Loucy (cell line): Measurements from ENCODE around the gene TTC7B.

ENCODE experiments used
- H2AFZ ChIP-seq: fragments of 200-600 bp; sonication (generic); 2 replicates; pipeline ENCODE4 v1.6.0; 2016; ENCODE audit warnings: antibody characterized with exemption, mild to moderate bottlenecking, low read length, moderate library complexity
- H3F3A ChIP-seq: fragments of 200-600 bp; 2 replicates; pipeline ENCODE4 v1.6.0; 2016; ENCODE audit warnings: antibody characterized with exemption, low read depth, mild to moderate bottlenecking
- H3K27me3 ChIP-seq: fragments of 200-600 bp; sonication (generic); 2 replicates; pipeline ENCODE4 v1.6.1; 2014; ENCODE audit warnings: low read length, mild to moderate bottlenecking; ENCODE audit not compliant: insufficient read depth, poor library complexity, severe bottlenecking
- H3K36me3 ChIP-seq: fragments of 200-600 bp; sonication (generic); 2 replicates; pipeline ENCODE4 v1.6.1; 2016; ENCODE audit warnings: low read length; ENCODE audit not compliant: insufficient read depth
- H3K4me1 ChIP-seq: fragments of 200-600 bp; sonication (generic); 2 replicates; pipeline ENCODE4 v1.5.1; 2014; ENCODE audit warnings: low read length, mild to moderate bottlenecking; ENCODE audit not compliant: insufficient read depth, poor library complexity, severe bottlenecking
- H3K4me2 ChIP-seq: fragments of 200-600 bp; sonication (generic); 2 replicates; pipeline ENCODE4 v1.6.0; 2014; ENCODE audit warnings: antibody characterized with exemption, low read length, low read depth, mild to moderate bottlenecking; ENCODE audit not compliant: poor library complexity, severe bottlenecking
- H3K4me3 ChIP-seq: fragments of 200-600 bp; sonication (generic); 2 replicates; pipeline ENCODE4 v1.5.1; 2014; ENCODE audit warnings: low read length, mild to moderate bottlenecking, mixed read lengths; ENCODE audit not compliant: poor library complexity, severe bottlenecking
- H3K79me2 ChIP-seq: fragments of 200-600 bp; sonication (generic); 2 replicates; pipeline ENCODE4 v1.6.1; 2014; ENCODE audit warnings: low read length; ENCODE audit not compliant: insufficient read depth
- H3K9ac ChIP-seq: fragments of 200-600 bp; sonication (generic); 2 replicates; pipeline ENCODE4 v1.6.0; 2014; ENCODE audit warnings: mild to moderate bottlenecking, low read depth, low read length, moderate library complexity; ENCODE audit not compliant: poor library complexity, severe bottlenecking
- H3K9me2 ChIP-seq: fragments of 200-600 bp; sonication (generic); replicated peaks from 2 replicates; pipeline ENCODE4 v1.6.1; 2016; ENCODE audit warnings: low read depth, low read length, mixed read lengths
- H3K9me3 ChIP-seq: fragments of 200-600 bp; sonication (generic); 2 replicates; pipeline ENCODE4 v1.6.1; 2014; ENCODE audit warnings: mild to moderate bottlenecking, antibody characterized with exemption, low read length, low read depth; ENCODE audit not compliant: insufficient read depth
- H4K20me1 ChIP-seq: fragments of 200-600 bp; sonication (generic); 2 replicates; pipeline ENCODE4 v1.6.0; 2014; ENCODE audit warnings: antibody characterized with exemption, low read length, mild to moderate bottlenecking; ENCODE audit not compliant: insufficient read depth, poor library complexity, severe bottlenecking
- EZH2phosphoT487 ChIP-seq: fragments of 200-600 bp; IDR thresholded peaks from 2 replicates; pipeline ENCODE4 v1.6.1; 2018; ENCODE audit warnings: antibody characterized with exemption, mild to moderate bottlenecking, moderate library complexity, borderline replicate concordance
- TF ChIP-seq, protein P1 (sequence below): fragments of 200-600 bp; sonication (generic); conservative IDR thresholded peaks from 2 replicates; pipeline ENCODE4 v1.5.1; 2014; ENCODE audit warnings: mild to moderate bottlenecking, antibody characterized with exemption, low read length

Gene TTC7B

DNA sequence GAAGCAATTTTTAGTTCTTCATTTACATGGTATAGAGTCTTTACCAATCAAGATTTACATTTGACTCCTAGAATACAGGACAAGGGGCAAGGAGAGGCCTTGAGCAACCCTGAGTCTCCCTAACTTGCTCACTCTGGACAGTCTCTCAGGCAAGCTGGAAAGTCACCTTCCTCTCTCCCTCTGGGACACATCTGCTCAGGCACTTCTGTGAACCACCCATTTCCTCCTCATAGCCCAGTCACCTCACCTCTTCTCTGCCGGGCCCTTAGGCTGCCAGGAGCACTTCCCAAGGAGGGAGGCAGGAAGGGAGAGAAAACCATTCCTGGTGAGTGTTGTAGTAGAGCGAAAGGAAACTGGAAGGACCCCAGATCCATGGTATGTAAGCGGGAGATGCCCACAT lies 202.8 kb downstream of the TTC7B start:
- Histone ChIP-seq H2AFZ (no peak overlapping the region), H3K27me3 (no peaks in the 10 kb centered on the region), H3K4me1 (no peaks in the 10 kb centered on the region), H3K4me3 (no peak overlapping the region), H4K20me1 (no peaks in the 10 kb centered on the region), H3F3A (no peaks in the 10 kb centered on the region), H3K4me2 (no peak overlapping the region), H3K9me3 (no peaks in the 10 kb centered on the region), H3K9me2 (no peaks in the 10 kb centered on the region), H3K79me2 (no peaks in the 10 kb centered on the region), H3K36me3 (peaks cover 6% of the 10 kb centered on the region; the same call in 1 of the 2 replicates), H3K9ac (no peak overlapping the region)
- TF ChIP-seq, protein P1, sequence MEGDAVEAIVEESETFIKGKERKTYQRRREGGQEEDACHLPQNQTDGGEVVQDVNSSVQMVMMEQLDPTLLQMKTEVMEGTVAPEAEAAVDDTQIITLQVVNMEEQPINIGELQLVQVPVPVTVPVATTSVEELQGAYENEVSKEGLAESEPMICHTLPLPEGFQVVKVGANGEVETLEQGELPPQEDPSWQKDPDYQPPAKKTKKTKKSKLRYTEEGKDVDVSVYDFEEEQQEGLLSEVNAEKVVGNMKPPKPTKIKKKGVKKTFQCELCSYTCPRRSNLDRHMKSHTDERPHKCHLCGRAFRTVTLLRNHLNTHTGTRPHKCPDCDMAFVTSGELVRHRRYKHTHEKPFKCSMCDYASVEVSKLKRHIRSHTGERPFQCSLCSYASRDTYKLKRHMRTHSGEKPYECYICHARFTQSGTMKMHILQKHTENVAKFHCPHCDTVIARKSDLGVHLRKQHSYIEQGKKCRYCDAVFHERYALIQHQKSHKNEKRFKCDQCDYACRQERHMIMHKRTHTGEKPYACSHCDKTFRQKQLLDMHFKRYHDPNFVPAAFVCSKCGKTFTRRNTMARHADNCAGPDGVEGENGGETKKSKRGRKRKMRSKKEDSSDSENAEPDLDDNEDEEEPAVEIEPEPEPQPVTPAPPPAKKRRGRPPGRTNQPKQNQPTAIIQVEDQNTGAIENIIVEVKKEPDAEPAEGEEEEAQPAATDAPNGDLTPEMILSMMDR: no peak
- no peak for TF ChIP-seq EZH2phosphoT487

DNA sequence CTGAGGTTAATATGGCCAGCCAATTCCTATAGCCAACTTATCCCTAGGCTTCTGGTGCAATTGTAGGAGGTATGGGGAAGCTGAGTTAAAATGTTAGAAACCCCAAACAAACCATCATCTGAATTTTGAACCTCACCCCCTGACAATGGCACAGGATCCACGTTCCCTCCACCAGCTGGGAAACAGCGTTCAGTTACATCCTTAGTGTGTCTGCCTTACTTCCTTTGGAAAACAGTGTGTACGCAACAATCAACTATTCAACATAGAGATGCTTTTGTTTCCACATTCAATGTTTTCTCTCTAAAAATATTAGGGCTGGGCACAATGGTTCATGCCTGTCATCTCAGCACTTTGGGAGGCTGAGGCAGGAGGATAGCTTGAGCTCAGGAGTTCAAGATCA lies 203.4 kb downstream of the TTC7B start:
- Histone ChIP-seq H3K4me2 (no peak overlapping the region), H3K9me3 (no peaks in the 10 kb centered on the region), H3K9ac (no peak overlapping the region), H3F3A (no peaks in the 10 kb centered on the region), H2AFZ (no peak overlapping the region), H3K9me2 (no peaks in the 10 kb centered on the region), H3K27me3 (no peaks in the 10 kb centered on the region), H3K4me3 (no peak overlapping the region), H3K79me2 (no peaks in the 10 kb centered on the region), H4K20me1 (no peaks in the 10 kb centered on the region), H3K4me1 (no peaks in the 10 kb centered on the region), H3K36me3 (peaks cover 6% of the 10 kb centered on the region; the same call in 1 of the 2 replicates)
- no peak for TF ChIP-seq EZH2phosphoT487
- TF ChIP-seq, protein P1: no peak

DNA sequence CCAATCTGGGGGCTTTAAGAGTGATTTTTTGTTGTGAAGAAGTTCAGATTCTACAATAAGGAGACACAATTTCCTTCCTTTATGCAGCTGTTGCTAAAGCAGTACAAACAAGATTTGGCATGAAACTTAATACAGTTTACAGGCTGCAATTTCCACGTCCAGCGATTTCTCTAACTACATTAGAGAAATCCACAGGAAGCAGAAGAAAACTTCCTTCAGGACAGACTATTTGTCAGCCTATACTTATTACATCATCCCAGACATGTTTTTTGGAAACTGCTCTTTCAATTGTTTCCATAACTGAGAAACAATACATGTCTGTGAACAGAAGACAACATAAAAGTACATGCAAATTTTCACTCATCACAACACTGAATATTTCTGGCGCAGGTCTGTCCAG lies 204.3 kb downstream of the TTC7B start:
- Histone ChIP-seq H3K27me3 (no peaks in the 10 kb centered on the region), H4K20me1 (no peaks in the 10 kb centered on the region), H3K4me2 (no peak overlapping the region), H3K36me3 (peaks cover 6% of the 10 kb centered on the region; the same call in 1 of the 2 replicates), H3K79me2 (no peaks in the 10 kb centered on the region), H2AFZ (no peak overlapping the region), H3K4me1 (no peaks in the 10 kb centered on the region), H3K9ac (no peak overlapping the region), H3F3A (no peaks in the 10 kb centered on the region), H3K4me3 (no peak overlapping the region), H3K9me2 (no peaks in the 10 kb centered on the region), H3K9me3 (no peaks in the 10 kb centered on the region)
- no peak for TF ChIP-seq EZH2phosphoT487
- TF ChIP-seq, protein P1: no peak
